ENCODE measurements around the gene MYLK.
"Not testable (repeated sequence)": the region's sequence is repeated elsewhere in the genome, so short reads cannot be mapped to it uniquely, and the experiment has no call there.

Gene MYLK

DNA sequence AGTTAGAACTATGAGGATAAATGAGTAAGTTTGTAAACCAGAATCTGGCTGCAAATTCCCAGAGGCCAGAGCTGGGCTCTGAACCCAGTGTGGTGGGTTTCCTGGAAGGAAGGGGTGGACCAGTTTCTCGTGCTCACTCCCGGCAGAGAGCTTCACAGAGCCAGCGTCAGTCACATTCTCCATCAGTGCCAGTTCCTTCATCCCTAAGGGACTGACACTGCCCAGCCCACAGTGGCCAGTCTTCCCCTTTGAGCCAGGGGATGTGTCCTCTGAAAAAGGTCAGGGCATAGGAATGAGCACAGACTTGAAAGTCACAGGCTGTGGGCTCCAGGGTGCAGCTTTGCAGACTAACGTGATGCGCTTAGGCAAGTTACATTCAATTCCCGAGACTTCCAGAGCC is 163.5 kb downstream of the MYLK start:
- DNase-seq (ENCODE audit: low spot score), result no peak
- TF ChIP-seq, protein P1, sequence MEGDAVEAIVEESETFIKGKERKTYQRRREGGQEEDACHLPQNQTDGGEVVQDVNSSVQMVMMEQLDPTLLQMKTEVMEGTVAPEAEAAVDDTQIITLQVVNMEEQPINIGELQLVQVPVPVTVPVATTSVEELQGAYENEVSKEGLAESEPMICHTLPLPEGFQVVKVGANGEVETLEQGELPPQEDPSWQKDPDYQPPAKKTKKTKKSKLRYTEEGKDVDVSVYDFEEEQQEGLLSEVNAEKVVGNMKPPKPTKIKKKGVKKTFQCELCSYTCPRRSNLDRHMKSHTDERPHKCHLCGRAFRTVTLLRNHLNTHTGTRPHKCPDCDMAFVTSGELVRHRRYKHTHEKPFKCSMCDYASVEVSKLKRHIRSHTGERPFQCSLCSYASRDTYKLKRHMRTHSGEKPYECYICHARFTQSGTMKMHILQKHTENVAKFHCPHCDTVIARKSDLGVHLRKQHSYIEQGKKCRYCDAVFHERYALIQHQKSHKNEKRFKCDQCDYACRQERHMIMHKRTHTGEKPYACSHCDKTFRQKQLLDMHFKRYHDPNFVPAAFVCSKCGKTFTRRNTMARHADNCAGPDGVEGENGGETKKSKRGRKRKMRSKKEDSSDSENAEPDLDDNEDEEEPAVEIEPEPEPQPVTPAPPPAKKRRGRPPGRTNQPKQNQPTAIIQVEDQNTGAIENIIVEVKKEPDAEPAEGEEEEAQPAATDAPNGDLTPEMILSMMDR (IDR thresholded peaks at IDR 0.05; ENCODE audit: extremely low read depth, insufficient read depth, missing control alignments), result no peak
- in situ Hi-C loops (cut with MboI; ENCODE audit: low pct_unique_long_range_greater_than_20kb, low sequenced_read_pairs, unreplicated experiment), result no loop called here

DNA sequence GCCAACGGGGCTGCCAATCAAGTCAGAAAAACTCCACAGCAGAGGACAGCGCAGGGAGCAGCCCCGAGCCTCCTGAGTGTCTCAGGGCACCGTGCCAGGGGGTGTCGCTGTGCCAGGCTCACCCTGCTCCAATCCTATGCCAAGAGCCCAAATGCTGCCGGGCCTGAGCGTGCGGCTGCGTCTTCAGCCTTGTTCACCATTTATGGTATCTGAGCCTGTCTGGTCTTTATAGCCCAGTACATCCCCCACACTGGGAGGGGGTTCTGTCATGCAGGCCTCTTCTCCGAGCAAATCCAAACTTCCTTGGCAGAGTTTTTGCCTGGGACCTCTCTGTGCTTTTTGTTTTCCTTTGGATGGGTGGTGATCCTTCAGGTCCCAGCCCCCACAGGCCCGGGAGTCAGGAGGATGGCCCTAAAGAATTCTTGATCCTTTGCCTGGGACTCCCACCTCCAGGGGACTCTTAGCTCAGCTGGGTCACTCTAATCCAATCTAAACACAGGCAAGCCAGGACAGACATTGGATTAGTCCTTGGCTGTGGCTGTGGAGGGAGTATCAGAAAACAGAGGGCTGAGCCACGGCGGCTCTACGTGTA is 164.2 kb downstream of the MYLK start:
- in situ Hi-C loops (cut with MboI; ENCODE audit: low pct_unique_long_range_greater_than_20kb, low sequenced_read_pairs, unreplicated experiment), result no loop called here
- TF ChIP-seq, protein P1 (IDR thresholded peaks at IDR 0.05; ENCODE audit: extremely low read depth, insufficient read depth, missing control alignments), result no peak
- DNase-seq (ENCODE audit: low spot score), result no peak

DNA sequence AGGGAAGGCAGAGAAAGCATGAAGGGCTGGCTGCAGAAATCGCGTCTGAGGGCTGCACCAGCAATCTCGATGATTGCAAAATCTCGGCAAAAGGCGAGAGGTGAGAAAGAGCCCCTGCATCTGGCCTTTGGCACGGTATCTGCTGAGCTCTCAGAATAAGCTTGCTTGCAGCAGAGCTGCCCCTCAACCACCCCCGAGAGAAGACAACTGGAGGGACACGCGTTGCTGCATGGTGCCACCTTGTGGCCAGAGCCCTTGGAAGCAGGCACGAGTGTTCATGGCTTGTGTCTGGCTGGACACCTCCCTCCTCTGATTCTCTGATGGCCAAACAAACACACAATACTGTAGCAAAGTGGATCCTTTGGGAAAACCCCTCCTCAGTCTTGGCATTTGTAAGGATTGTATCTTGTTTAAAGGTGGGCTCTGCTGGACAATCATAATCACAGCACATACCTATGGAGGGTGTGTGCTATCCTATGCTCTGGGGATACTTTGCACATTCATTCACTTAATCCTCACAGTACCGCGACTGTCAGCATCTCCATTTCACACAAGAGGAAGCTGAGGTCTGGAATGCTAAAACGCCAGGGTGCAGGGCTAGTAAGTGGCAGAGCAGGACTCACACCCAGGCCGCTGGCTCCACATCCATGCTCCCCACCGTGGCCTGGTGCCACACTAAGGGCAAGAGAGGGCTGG is 164.9 kb downstream of the MYLK start:
- DNase-seq (ENCODE audit: low spot score), result peak; percentile 45
- in situ Hi-C loops (cut with MboI; ENCODE audit: low pct_unique_long_range_greater_than_20kb, low sequenced_read_pairs, unreplicated experiment), result not testable (repeated sequence)
- TF ChIP-seq, protein P1 (IDR thresholded peaks at IDR 0.05; ENCODE audit: extremely low read depth, insufficient read depth, missing control alignments), result peak; percentile 83

DNA sequence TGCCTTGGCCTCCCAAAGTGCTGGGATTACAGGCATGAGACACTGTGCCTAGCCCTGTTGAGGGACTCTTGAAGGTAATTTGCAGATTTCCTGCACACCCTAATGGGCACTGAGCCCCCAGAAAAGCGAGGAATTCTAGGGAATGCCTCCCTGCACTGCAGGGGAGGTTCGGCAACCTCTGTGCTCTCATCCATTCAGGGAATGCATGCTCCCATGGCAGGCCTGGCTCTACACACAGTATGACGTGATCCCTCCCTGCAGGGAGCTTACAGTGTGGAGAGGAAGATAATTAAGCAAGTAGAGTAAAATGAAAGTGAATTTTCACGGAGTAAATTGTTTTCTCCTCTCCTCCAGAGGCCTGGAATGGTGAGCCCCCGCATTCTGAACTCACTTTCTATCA is 166.0 kb downstream of the MYLK start:
- DNase-seq (ENCODE audit: low spot score), result no peak
- TF ChIP-seq, protein P1 (IDR thresholded peaks at IDR 0.05; ENCODE audit: extremely low read depth, insufficient read depth, missing control alignments), result no peak
- in situ Hi-C loops (cut with MboI; ENCODE audit: low pct_unique_long_range_greater_than_20kb, low sequenced_read_pairs, unreplicated experiment), result no loop called here

DNA sequence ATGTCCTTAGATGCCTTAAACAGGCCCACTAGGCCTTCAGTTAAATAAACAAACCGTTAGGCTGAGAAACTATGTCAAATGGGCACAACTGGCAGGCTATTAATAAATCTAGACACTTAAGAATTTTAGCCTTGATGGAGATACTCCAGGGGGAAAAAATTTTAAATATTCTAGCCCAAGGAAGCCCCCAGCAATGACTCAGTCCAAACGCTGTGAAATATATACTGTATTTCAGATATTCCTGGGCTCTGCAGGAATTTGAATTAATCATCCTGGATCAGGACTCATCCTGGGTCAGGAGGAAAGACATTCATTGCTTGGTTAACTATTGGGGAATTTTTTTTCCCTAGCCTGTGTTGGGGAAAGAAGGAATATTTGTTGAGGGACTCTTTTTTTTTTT is 166.7 kb downstream of the MYLK start:
- DNase-seq (ENCODE audit: low spot score); in situ Hi-C loops (cut with MboI; ENCODE audit: low pct_unique_long_range_greater_than_20kb, low sequenced_read_pairs, unreplicated experiment): not testable (repeated sequence)

DNA sequence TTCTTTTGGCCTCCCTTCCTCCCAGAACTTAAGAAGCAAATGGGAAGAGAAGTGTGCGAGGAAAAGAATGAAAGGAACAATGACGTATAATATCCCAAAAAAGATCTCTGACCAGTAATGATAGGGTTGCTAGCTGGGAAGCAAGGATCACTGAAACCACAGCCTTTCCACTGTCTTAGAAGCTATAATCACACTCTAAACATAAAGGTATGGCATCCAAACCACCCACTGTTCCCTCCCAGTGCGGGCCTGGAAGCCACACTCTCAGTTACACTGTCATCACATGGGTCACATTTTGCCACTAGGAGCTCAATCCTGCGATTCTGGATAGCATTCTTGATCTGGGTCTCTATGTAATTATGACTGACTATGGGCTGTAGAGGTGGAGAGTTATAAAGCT is 167.7 kb downstream of the MYLK start:
- TF ChIP-seq, protein P1 (IDR thresholded peaks at IDR 0.05; ENCODE audit: extremely low read depth, insufficient read depth, missing control alignments), result no peak
- no peak for DNase-seq (ENCODE audit: low spot score)
- in situ Hi-C loops (cut with MboI; ENCODE audit: low pct_unique_long_range_greater_than_20kb, low sequenced_read_pairs, unreplicated experiment), result no loop called here

DNA sequence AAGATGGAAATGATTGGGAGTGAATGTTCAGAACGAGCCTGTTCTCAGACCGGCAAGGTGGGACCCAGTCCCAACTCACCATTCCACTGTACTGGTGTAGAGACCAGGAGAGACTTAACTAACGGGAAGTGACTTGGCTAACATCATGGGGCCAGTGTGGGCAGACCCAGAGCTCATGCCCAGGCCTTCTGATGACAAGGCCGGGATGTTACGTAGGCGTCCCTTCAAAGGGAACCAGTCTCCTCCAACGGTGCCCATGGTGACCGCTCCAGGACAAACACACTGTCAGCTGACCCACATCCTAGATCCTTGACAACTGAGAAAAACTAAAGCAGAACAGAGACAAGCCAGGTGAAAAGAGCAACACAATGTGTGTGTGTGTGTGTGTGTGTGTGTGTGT is 170.9 kb downstream of the MYLK start:
- no peak for DNase-seq (ENCODE audit: low spot score)
- in situ Hi-C loops (cut with MboI; ENCODE audit: low pct_unique_long_range_greater_than_20kb, low sequenced_read_pairs, unreplicated experiment), result no loop called here
- TF ChIP-seq, protein P1 (IDR thresholded peaks at IDR 0.05; ENCODE audit: extremely low read depth, insufficient read depth, missing control alignments), result no peak

Measured in GM13977 (cell line).